Hepatocyte (in vitro differentiated cells): ENCODE results near the gene CD74. TPM values are rescaled to one million over a fixed set of nuclear protein-coding genes. Genes with fewer than 3 reads are reported as not detected.

Experiments
- DNase-seq: peaks from one replicate; pipeline ENCODE4 v3.0.0-alpha.2; 2016; ENCODE audit warnings: low spot score
- H2AFZ ChIP-seq: fragments of 200-600 bp; sonication (generic); 2 replicates; pipeline ENCODE4 v1.6.0; 2016; ENCODE audit warnings: antibody characterized with exemption, mild to moderate bottlenecking
- H3K27ac ChIP-seq: fragments of 200-600 bp; sonication (generic); 2 replicates; pipeline ENCODE4 v1.5.1; 2016; ENCODE audit warnings: mild to moderate bottlenecking
- H3K27me3 ChIP-seq: fragments of 200-600 bp; sonication (generic); 2 replicates; pipeline ENCODE4 v1.6.1; 2016
- H3K36me3 ChIP-seq: fragments of 200-600 bp; sonication (generic); replicated peaks from 2 replicates; pipeline ENCODE4 v1.5.1; 2016; ENCODE audit warnings: low read depth; ENCODE audit not compliant: insufficient read depth
- H3K4me1 ChIP-seq: fragments of 200-600 bp; sonication (generic); 2 replicates; pipeline ENCODE4 v1.5.1; 2016; ENCODE audit warnings: mild to moderate bottlenecking, moderate library complexity; ENCODE audit not compliant: insufficient read depth
- H3K4me2 ChIP-seq: fragments of 200-600 bp; sonication (generic); 2 replicates; pipeline ENCODE4 v1.6.0; 2016
- H3K4me3 ChIP-seq: fragments of 200-600 bp; sonication (generic); 2 replicates; pipeline ENCODE4 v1.5.1; 2016; ENCODE audit warnings: mild to moderate bottlenecking
- H3K79me2 ChIP-seq: fragments of 200-600 bp; sonication (generic); 2 replicates; pipeline ENCODE4 v1.6.0; 2017; ENCODE audit warnings: mild to moderate bottlenecking
- H3K9me2 ChIP-seq: fragments of 200-600 bp; sonication (generic); replicated peaks from 2 replicates; pipeline ENCODE4 v1.6.0; 2017; ENCODE audit warnings: mild to moderate bottlenecking; ENCODE audit not compliant: insufficient read depth
- H3K9me3 ChIP-seq: fragments of 200-600 bp; sonication (generic); 2 replicates; pipeline ENCODE4 v1.5.1; 2016; ENCODE audit warnings: low read depth, mild to moderate bottlenecking
- H4K20me1 ChIP-seq: fragments of 200-600 bp; sonication (generic); 2 replicates; pipeline ENCODE4 v1.6.0; 2016; ENCODE audit warnings: mild to moderate bottlenecking; ENCODE audit not compliant: insufficient read depth, poor library complexity, severe bottlenecking
- CTCF ChIP-seq: fragments of 200-600 bp; sonication (generic); IDR thresholded peaks from 2 replicates; pipeline ENCODE4 v1.5.1; 2016; ENCODE audit warnings: antibody characterized with exemption, mild to moderate bottlenecking; ENCODE audit not compliant: poor library complexity
- EZH2 ChIP-seq: fragments of 200-600 bp; sonication (generic); IDR thresholded peaks from 2 replicates; pipeline ENCODE4 v1.6.1; 2016; ENCODE audit warnings: antibody characterized with exemption, mild to moderate bottlenecking, borderline replicate concordance
- EZH2phosphoT487 ChIP-seq: fragments of 200-600 bp; sonication (generic); IDR thresholded peaks from one replicate; pipeline ENCODE4 v1.6.1; 2018; ENCODE audit warnings: antibody characterized with exemption, mild to moderate bottlenecking, low read depth, moderate library complexity; ENCODE audit not compliant: unreplicated experiment, severe bottlenecking
- WGBS: methylation state at CpG from one replicate; pipeline ENCODE4 v1.1.6; 2016; ENCODE audit warnings: low lambda C conversion rate; ENCODE audit errors: missing lambda C conversion rate; 5-methylcytosine and 5-hydroxymethylcytosine counted together
- polyA plus RNA-seq: library from polyadenylated mRNA; unstranded; fragments of >200 nt; fragmentation: Nextera tagmentation; extraction: Ambion mirVana; gene quantifications from 2 replicates; pipeline ENCODE4 v1.2.1, GENCODE V29; 2016
- total RNA-seq: library from RNA; depleted of rRNA; stranded (reverse); fragments of >200 nt; gene quantifications from 2 replicates; pipeline ENCODE4 v1.2.3, GENCODE V29; 2014

CD74 gene
- total and polyA plus RNA-seq, 2 experiments from 2014 or later = 57.2 to 107 TPM

- 75% methylated on average over 13 of the region's 13 CpGs for WGBS
Observed at GRCh38 chr5:150389531-150390266, 23.0 kb downstream of the CD74 start.

GRCh38 chr5:150386024-150386855 lies 26.5 kb downstream of the CD74 start:
- H3K27ac ChIP-seq = no peak overlapping the region
- WGBS = 88% methylated on average over 14 of the region's 15 CpGs
- no peak overlapping the region for H2AFZ ChIP-seq
- H3K4me1 ChIP-seq = no peaks in the 10 kb centered on the region
- H3K4me2 ChIP-seq = no peak overlapping the region
- no peaks in the 10 kb centered on the region for H3K79me2 ChIP-seq
- H3K9me3 ChIP-seq = no peaks in the 10 kb centered on the region
- DNase-seq = no peak
- no peaks in the 10 kb centered on the region for H3K9me2 ChIP-seq
- H3K4me3 ChIP-seq = no peak overlapping the region
- TF ChIP-seq CTCF (no peak), EZH2phosphoT487 (no peak), EZH2 (no peak)
- H3K36me3 ChIP-seq = no peaks in the 10 kb centered on the region
- no peaks in the 10 kb centered on the region for H3K27me3 ChIP-seq
- H4K20me1 ChIP-seq = no peaks in the 10 kb centered on the region

More at GRCh38 chr5:150389531-150390266, 23.0 kb downstream of the CD74 start:
- Histone ChIP-seq H3K27me3 (no peaks in the 10 kb centered on the region), H3K4me1 (no peaks in the 10 kb centered on the region), H4K20me1 (no peaks in the 10 kb centered on the region), H3K36me3 (no peaks in the 10 kb centered on the region), H2AFZ (no peak overlapping the region), H3K4me3 (no peak overlapping the region), H3K4me2 (no peak overlapping the region), H3K9me3 (no peaks in the 10 kb centered on the region), H3K27ac (no peak overlapping the region), H3K79me2 (no peaks in the 10 kb centered on the region), H3K9me2 (no peaks in the 10 kb centered on the region)
- no peak for TF ChIP-seq CTCF
- TF ChIP-seq EZH2 = no peak
- TF ChIP-seq EZH2phosphoT487 = no peak
- DNase-seq = no peak

GRCh38 chr5:150384701-150385100 lies 28.0 kb downstream of the CD74 start:
- DNase-seq = no peak
- no peaks in the 10 kb centered on the region for H3K9me2 ChIP-seq
- no peak for TF ChIP-seq CTCF
- TF ChIP-seq EZH2 = no peak
- TF ChIP-seq EZH2phosphoT487 = no peak
- WGBS = 85% methylated on average over 5 of the region's 5 CpGs
- H3K27me3 ChIP-seq = no peaks in the 10 kb centered on the region
- H3K4me1 ChIP-seq = no peaks in the 10 kb centered on the region
- no peaks in the 10 kb centered on the region for H4K20me1 ChIP-seq
- H3K4me2 ChIP-seq = no peak overlapping the region
- no peak overlapping the region for H2AFZ ChIP-seq
- H3K36me3 ChIP-seq = no peaks in the 10 kb centered on the region
- H3K4me3 ChIP-seq = no peak overlapping the region
- no peak overlapping the region for H3K27ac ChIP-seq
- H3K79me2 ChIP-seq = no peaks in the 10 kb centered on the region
- no peaks in the 10 kb centered on the region for H3K9me3 ChIP-seq
